Measurements from ENCODE around the gene FBXO8. TPM values are rescaled to one million over a fixed set of nuclear protein-coding genes. Genes with fewer than 3 reads are reported as not detected.

Gene FBXO8
- total and polyA plus RNA-seq, 2 of the 4 experiments (the other 2 are of a cell fraction), result 11.3 to 25.6 TPM

DNA sequence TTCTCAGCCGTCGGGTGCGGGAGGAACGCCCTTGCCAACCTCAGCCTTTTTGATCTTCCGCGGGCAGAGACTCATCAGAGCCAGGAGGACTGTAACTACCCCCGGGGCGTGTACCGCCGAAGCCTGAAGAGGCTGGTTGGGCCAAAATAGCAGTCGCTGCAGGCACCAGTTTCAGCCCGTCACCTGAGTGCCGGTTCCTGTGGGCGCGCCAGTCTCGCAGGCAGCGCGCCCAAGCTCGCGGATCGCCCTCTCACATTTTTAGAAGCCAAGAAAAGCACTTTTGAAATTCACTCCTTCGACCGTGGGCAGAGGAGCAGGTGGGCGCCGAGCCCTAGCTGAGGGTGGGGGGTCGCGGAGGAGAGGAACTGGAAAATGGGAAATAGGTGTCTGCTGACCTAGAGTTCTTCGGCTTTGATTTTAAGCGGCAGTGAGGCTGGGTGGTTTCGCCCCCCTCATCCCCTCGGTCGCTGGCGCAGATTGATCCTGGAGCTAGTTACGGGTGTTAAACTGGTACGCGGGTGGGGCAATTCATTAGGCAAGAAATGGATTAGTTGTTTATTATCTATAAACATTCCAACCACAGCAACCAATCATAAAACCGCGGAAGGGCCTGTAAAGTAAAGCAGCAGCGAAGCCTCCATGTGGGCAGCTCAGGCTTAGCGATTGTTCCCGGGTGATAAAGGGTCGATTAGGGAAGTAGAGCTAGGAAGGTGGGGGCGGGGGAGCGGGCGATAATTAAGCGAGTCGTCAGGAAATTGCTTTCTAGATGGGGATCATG, 69.2 kb downstream of the FBXO8 start:
- no peak overlapping the region for H4K5ac ChIP-seq (ENCODE audit: low read depth, low read length)
- H3K9me3 ChIP-seq (ENCODE audit: control insufficient read depth, insufficient read depth, low read length), result peaks cover 6% of the 10 kb centered on the region; the same call in 1 of the 2 replicates
- H4K20me1 ChIP-seq (ENCODE audit: insufficient read depth, low read length), result no peaks in the 10 kb centered on the region
- no peak overlapping the region for H3K18ac ChIP-seq (ENCODE audit: low read depth, low read length)
- no peak overlapping the region for H2BK120ac ChIP-seq (ENCODE audit: low read depth, low read length)
- no peak overlapping the region for H3K14ac ChIP-seq (replicated peaks; ENCODE audit: low read depth, low read length)
- peaks cover 2% of the 10 kb centered on the region; the same call in 1 of the 2 replicates for H3K4me1 ChIP-seq (ENCODE audit: control insufficient read depth, insufficient read depth, low read length)
- in situ Hi-C loops (cut with MboI; ENCODE audit: low sequenced_read_pairs), result no loop called here
- H3K79me1 ChIP-seq (ENCODE audit: low read depth in 1 of 2, low read length in 2 of 2), result no peaks in the 10 kb centered on the region
- H2BK5ac ChIP-seq (ENCODE audit: low read depth, low read length, poor library complexity, severe bottlenecking), result no peak overlapping the region
- no peak overlapping the region; the same call in 1 of the 2 replicates for H3K4me3 ChIP-seq (ENCODE audit: insufficient read depth, low read depth, low read length)
- DNase-seq, result no peak
- H3K4ac ChIP-seq (ENCODE audit: low read depth, low read length), result no peak overlapping the region
- ChIA-PET CTCF (interaction anchor here (0.7 kb wide), 1 partner anchor 94 kb away, joined by 3 read pairs; no protein-coding TSS in a partner anchor), POLR2A (ENCODE audit: unreplicated experiment) (no interaction called here)
- H2AK9ac ChIP-seq (replicated peaks; ENCODE audit: low read depth, low read length, poor library complexity), result no peak overlapping the region
- WGBS, 2 experiments (ENCODE audit: extremely low coverage in 2 of 2, insufficient read length in 1 of 2), result 11% methylated on average over 7 of the region's 47 CpGs; no CpG with 5 or more reads in 1 of the 2 experiments
- H3K27me3 ChIP-seq (ENCODE audit: control insufficient read depth, insufficient read depth, low read length), result peaks cover 66% of the 10 kb centered on the region
- intact Hi-C loops (cut with micrococcal nuclease), result no loop called here
- no peak overlapping the region for H2BK20ac ChIP-seq (ENCODE audit: low read depth, low read length)
- no peak overlapping the region for H2AK5ac ChIP-seq (ENCODE audit: low read depth, low read length)
- no peak overlapping the region for H2BK15ac ChIP-seq (ENCODE audit: low read depth, low read length)
- H3K56ac ChIP-seq (ENCODE audit: extremely low read depth, insufficient read depth, low read length), result no peak overlapping the region
- no TSS peak for BruUV-seq (replicated peaks)
- ATAC-seq (ENCODE audit: low read depth), result no peak
- no peak overlapping the region for H3K23ac ChIP-seq (ENCODE audit: low read depth, low read length)
- H3K9ac ChIP-seq (ENCODE audit: low read depth, low read length), result no peak overlapping the region
- H3K27ac ChIP-seq (ENCODE audit: insufficient read depth, low read length), result no peak overlapping the region
- H3K4me2 ChIP-seq (ENCODE audit: low read depth, low read length), result peak overlapping the region; percentile 28; the same call in 1 of the 2 replicates
- no peaks in the 10 kb centered on the region for H3K36me3 ChIP-seq (ENCODE audit: control insufficient read depth, insufficient read depth, low read length)
- no peak overlapping the region for H4K91ac ChIP-seq (ENCODE audit: insufficient read depth, low read depth, low read length)
- dilution Hi-C loops (cut with HindIII; ENCODE audit: low sequenced_read_pairs, unreplicated experiment), result no loop called here
- H4K8ac ChIP-seq (ENCODE audit: low read depth in 2 of 2, low read length in 2 of 2), result no peak overlapping the region
- peak overlapping the region; percentile 40 for H2AFZ ChIP-seq (replicated peaks; ENCODE audit: low read length, poor library complexity)
- H3K9me1 ChIP-seq (ENCODE audit: insufficient read depth, low read length), result peaks cover 3% of the 10 kb centered on the region; the same call in 1 of the 2 replicates
- TF ChIP-seq, protein P1, sequence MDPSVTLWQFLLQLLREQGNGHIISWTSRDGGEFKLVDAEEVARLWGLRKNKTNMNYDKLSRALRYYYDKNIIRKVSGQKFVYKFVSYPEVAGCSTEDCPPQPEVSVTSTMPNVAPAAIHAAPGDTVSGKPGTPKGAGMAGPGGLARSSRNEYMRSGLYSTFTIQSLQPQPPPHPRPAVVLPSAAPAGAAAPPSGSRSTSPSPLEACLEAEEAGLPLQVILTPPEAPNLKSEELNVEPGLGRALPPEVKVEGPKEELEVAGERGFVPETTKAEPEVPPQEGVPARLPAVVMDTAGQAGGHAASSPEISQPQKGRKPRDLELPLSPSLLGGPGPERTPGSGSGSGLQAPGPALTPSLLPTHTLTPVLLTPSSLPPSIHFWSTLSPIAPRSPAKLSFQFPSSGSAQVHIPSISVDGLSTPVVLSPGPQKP (IDR thresholded peaks at IDR 0.05; ENCODE audit: borderline replicate concordance, low read depth, low read length), result no peak
- TF ChIP-seq BHLHE40 (IDR thresholded peaks at IDR 0.05; ENCODE audit: low read depth, low read length) (no peak), SMC3 (IDR thresholded peaks at IDR 0.05; ENCODE audit: low read depth, low read length) (no peak), USF2 (IDR thresholded peaks at IDR 0.05; ENCODE audit: low read depth, low read length) (no peak), RAD21 (IDR thresholded peaks at IDR 0.05; ENCODE audit: low read length) (no peak), POLR2A (IDR thresholded peaks at IDR 0.05; ENCODE audit: low read depth, low read length) (no peak), RCOR1 (IDR thresholded peaks at IDR 0.05; ENCODE audit: insufficient replicate concordance, low read length) (no peak), NFE2L2 (IDR thresholded peaks at IDR 0.05; ENCODE audit: low read depth, low read length) (no peak), MXI1 (IDR thresholded peaks at IDR 0.05; ENCODE audit: borderline replicate concordance, low read depth, low read length) (no peak), CHD1 (IDR thresholded peaks at IDR 0.05; ENCODE audit: low read depth, low read length) (no peak), RFX5 (IDR thresholded peaks at IDR 0.05; ENCODE audit: low read depth, low read length) (no peak), MAFK (IDR thresholded peaks at IDR 0.05; ENCODE audit: low read depth, low read length) (no peak), MAZ (IDR thresholded peaks at IDR 0.05; ENCODE audit: borderline replicate concordance, low read depth, low read length) (no peak), CEBPB (IDR thresholded peaks at IDR 0.05; ENCODE audit: low read depth, low read length) (no peak), FOS (IDR thresholded peaks at IDR 0.05; ENCODE audit: low read depth, low read length) (no peak)
